Measurements from ENCODE around the gene IFT27.

IFT27 gene

GRCh38 chr22:36724836-36725235 is 51.1 kb downstream of the IFT27 start:
- DNase-seq (ENCODE audit: low spot score), result no peak

DNA sequence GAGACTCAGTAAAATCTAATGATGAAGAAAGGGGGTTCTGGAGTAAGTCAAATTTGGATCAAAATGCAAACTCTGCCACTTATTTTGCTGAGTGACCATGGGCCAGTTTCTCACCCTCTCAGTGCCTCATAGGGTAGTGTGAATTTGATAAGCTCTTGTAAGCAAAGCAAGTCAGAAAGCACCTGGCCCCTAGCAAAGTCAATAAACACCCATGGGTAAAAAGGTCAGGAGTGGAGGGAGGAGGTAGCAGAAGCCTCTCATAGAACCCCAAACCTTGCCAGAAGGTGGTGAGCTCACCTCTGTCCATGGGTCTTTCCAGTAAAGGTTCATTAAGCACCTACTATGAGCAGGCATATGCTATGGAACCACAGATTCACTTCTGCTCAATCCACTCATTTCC is 53.9 kb downstream of the IFT27 start:
- no peak for DNase-seq (ENCODE audit: low spot score)

- no peak for DNase-seq (ENCODE audit: low spot score)
These were observed 60.3 kb downstream of the IFT27 start for GRCh38 chr22:36715647-36716046.

DNA sequence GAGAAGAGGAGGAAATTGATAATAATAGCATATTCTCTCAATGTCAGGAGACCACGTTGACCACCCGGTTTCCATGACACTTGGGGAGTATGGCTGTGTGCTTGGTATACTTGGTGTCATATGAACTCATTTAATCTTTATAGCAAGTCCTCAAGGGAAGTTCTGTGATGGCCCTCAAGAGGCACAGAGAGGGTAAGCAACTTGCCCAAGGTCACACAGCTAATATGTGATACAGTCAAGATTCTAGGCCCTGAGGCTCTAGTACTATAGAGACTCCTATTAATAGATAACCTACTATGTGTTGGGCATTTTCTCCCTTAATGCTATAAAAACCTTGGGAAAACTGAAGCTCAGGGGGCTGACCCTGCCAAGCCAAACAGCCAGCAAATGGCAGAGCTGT is 61.8 kb downstream of the IFT27 start:
- no peak for DNase-seq (ENCODE audit: low spot score)

DNA sequence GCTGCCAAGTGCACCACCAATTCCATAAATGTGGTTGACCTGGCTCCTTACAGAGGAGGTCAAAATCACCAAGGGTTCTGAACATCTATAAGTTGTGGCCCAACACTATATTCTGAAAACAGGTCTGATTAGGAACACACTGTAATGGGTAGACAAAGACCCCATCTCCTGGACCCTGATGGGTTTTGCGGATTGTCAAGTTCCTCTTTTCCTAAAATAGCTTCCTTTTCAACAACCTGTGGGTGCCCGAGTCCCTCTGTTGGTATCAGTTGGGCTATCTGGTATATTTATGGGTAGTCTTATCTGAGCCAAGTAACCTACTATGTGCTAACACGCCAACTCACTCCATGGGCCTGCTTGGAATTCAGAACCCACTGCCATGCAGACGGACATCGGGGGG is 62.5 kb downstream of the IFT27 start:
- no peak for DNase-seq (ENCODE audit: low spot score)
